Liver (tissue), 9 donors: ENCODE data around the gene ADCY2. TPM values are rescaled to one million over a fixed set of nuclear protein-coding genes. Genes with fewer than 3 reads are reported as not detected.

Source experiments
- DNase-seq: peaks from one replicate; pipeline ENCODE4 v3.0.0-alpha.2; 2017; ENCODE audit warnings: low spot score
- H3K27ac ChIP-seq, 2 donors: one replicate each; pipeline ENCODE4 v1.7.0; 2013; ENCODE audit warnings: inconsistent platforms in 2 of 2, low read length in 2 of 2, control low read depth in 1 of 2, low read depth in 1 of 2, mild to moderate bottlenecking in 1 of 2
- H3K27me3 ChIP-seq, 4 donors: one replicate each; pipeline versions ENCODE4 v1.6.1 to v1.7.0; 2013; ENCODE audit warnings: low read length in 3 of 4, inconsistent platforms in 1 of 4, mild to moderate bottlenecking in 1 of 4, moderate library complexity in 1 of 4; ENCODE audit not compliant: control insufficient read depth in 4 of 4, insufficient read depth in 4 of 4
- H3K36me3 ChIP-seq, 4 donors: one replicate each; pipeline versions ENCODE4 v1.6.1 to v1.7.0; 2013; ENCODE audit warnings: low read length in 3 of 4, mild to moderate bottlenecking in 3 of 4, low read depth in 1 of 4, moderate library complexity in 1 of 4; ENCODE audit not compliant: control insufficient read depth in 4 of 4, insufficient read depth in 3 of 4
- H3K4me1 ChIP-seq, 4 donors: one replicate each; pipeline versions ENCODE4 v1.6.1 to v1.7.0; 2013; ENCODE audit warnings: low read length in 3 of 4, mild to moderate bottlenecking in 3 of 4, moderate library complexity in 1 of 4; ENCODE audit not compliant: control insufficient read depth in 4 of 4, insufficient read depth in 4 of 4
- H3K4me3 ChIP-seq, 3 donors: one replicate each; pipeline versions ENCODE4 v1.6.1 to v1.7.0; 2013; ENCODE audit warnings: low read length in 3 of 3, control low read depth in 1 of 3, low read depth in 1 of 3, mild to moderate bottlenecking in 1 of 3
- H3K9ac ChIP-seq, 2 donors: one replicate each; pipeline ENCODE4 v1.7.0; 2013; ENCODE audit warnings: low read length in 2 of 2, mild to moderate bottlenecking in 2 of 2, moderate library complexity in 2 of 2, control low read depth in 1 of 2, low read depth in 1 of 2
- H3K9me3 ChIP-seq, 4 donors: one replicate each; pipeline versions ENCODE4 v1.6.1 to v1.7.0; 2013; ENCODE audit warnings: low read length in 3 of 4; ENCODE audit not compliant: control insufficient read depth in 4 of 4
- ATF3 ChIP-seq: IDR thresholded peaks from 2 replicates; pipeline ENCODE4 v1.6.1; 2016; ENCODE audit warnings: antibody characterized with exemption
- CTCF ChIP-seq: fragments of 150-350 bp; IDR thresholded peaks from 2 replicates; pipeline ENCODE4 v1.5.1; 2017; ENCODE audit warnings: improper control_type of control experiment, low read depth, low read length; ENCODE audit not compliant: missing input control
- EGR1 ChIP-seq, 2 donors: IDR thresholded peaks; 2 replicates each; pipeline ENCODE4 v1.6.1; 2016 to 2018; ENCODE audit warnings: antibody characterized with exemption in 2 of 2, low read depth in 2 of 2
- FOXA1 ChIP-seq: IDR thresholded peaks from 2 replicates; pipeline ENCODE4 v1.6.1; 2016; ENCODE audit warnings: antibody characterized with exemption
- FOXA2 ChIP-seq: IDR thresholded peaks from 2 replicates; pipeline ENCODE4 v1.6.1; 2016; ENCODE audit warnings: antibody characterized with exemption
- GABPA ChIP-seq, 2 donors: IDR thresholded peaks in 1 of 2; conservative IDR thresholded peaks in 1 of 2; 2 replicates each; pipeline ENCODE4 v1.6.1; 2016; ENCODE audit warnings: antibody characterized with exemption in 2 of 2, mild to moderate bottlenecking in 1 of 2, moderate library complexity in 1 of 2
- HNF4A ChIP-seq, 2 donors: conservative IDR thresholded peaks; 2 replicates each; pipeline ENCODE4 v1.6.1; 2016; ENCODE audit warnings: antibody characterized with exemption in 2 of 2, mild to moderate bottlenecking in 2 of 2
- HNF4G ChIP-seq: IDR thresholded peaks from 2 replicates; pipeline ENCODE4 v1.6.1; 2016; ENCODE audit warnings: antibody characterized with exemption
- JUND ChIP-seq, 2 donors: IDR thresholded peaks; 2 replicates each; pipeline ENCODE4 v1.6.1; 2016; ENCODE audit warnings: antibody characterized with exemption in 2 of 2
- NR2F2 ChIP-seq: IDR thresholded peaks from 2 replicates; pipeline ENCODE4 v1.6.1; 2016; ENCODE audit warnings: antibody characterized with exemption
- RAD21 ChIP-seq, 2 donors: IDR thresholded peaks; 2 replicates each; pipeline ENCODE4 v1.6.1; 2016; ENCODE audit warnings: antibody characterized with exemption in 2 of 2, mild to moderate bottlenecking in 2 of 2
- RXRA ChIP-seq, 2 donors: IDR thresholded peaks; 2 replicates each; pipeline ENCODE4 v1.6.1; 2017 to 2018; ENCODE audit warnings: antibody characterized with exemption in 2 of 2, mild to moderate bottlenecking in 1 of 2
- SP1 ChIP-seq: IDR thresholded peaks from 2 replicates; pipeline ENCODE4 v1.6.1; 2018; ENCODE audit warnings: antibody characterized with exemption, mild to moderate bottlenecking
- TAF1 ChIP-seq: conservative IDR thresholded peaks from 2 replicates; pipeline ENCODE4 v1.6.1; 2016; ENCODE audit warnings: antibody characterized with exemption, mild to moderate bottlenecking
- YY1 ChIP-seq: IDR thresholded peaks from 2 replicates; pipeline ENCODE4 v1.6.1; 2016; ENCODE audit warnings: antibody characterized with exemption, mild to moderate bottlenecking
- ZBTB33 ChIP-seq: IDR thresholded peaks from 2 replicates; pipeline ENCODE4 v1.6.1; 2016; ENCODE audit warnings: antibody characterized with exemption
- WGBS: extraction: QIAGEN DNeasy Blood & Tissue Kit; methylation state at CpG from one replicate; pipeline ENCODE4 v1.1.7; 2013; 5-methylcytosine and 5-hydroxymethylcytosine counted together
- polyA plus RNA-seq, 2 donors: library from polyadenylated mRNA; stranded (reverse) in 1 of 2; unstranded in 1 of 2; fragments of 200-250 nt in 1 of 2; fragments of >200 nt in 1 of 2; fragmentation: Nextera tagmentation in 1 of 2; extraction: Ambion mirVana in 1 of 2; gene quantifications; one replicate each; pipeline versions ENCODE4 v1.2.1 to v1.2.3, GENCODE V29; 2013 to 2015
- total RNA-seq, 2 donors: library from RNA; depleted of rRNA; stranded (reverse); fragments of >200 nt; gene quantifications; one replicate each; pipeline ENCODE4 v1.2.3, GENCODE V29; 2014
- TF ChIP-seq, protein P1 (sequence below): IDR thresholded peaks from 2 replicates; pipeline ENCODE4 v1.6.1; 2016; ENCODE audit warnings: antibody characterized with exemption, mild to moderate bottlenecking
- TF ChIP-seq, protein P2 (sequence below): IDR thresholded peaks from 2 replicates; pipeline ENCODE4 v1.6.1; 2016; ENCODE audit warnings: antibody characterized with exemption
- donor health status: healthy.
- donor health status: healthy.
- donor health status: healthy.
- donor health status: healthy.
- donor health status: healthy.

ADCY2 gene
- total and polyA plus RNA-seq, 4 donors: not detected

DNA sequence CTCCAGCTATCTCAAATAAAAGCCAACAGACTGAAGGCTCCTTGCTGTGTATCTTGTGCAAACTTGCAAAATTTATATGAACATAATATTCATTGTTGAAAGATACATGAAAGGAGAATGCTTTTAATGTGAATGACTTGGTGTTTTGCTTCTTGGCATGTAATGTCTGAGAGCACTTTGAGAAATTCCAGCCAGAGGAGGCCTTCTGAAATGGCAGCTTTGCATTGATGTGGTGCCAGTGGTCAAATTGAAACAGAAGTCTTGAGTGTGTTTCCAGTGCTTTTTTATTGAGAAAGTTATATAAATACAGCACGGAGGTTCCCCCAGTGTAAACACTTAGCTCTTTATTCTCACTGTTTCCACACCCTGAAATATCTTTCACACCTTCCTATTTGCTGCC, 182.1 kb downstream of the ADCY2 start:
- TF ChIP-seq HNF4A (conservative IDR thresholded peaks at IDR 0.05) (no peak), HNF4G (no peak), FOXA1 (no peak), YY1 (no peak), RAD21 (IDR thresholded peaks at IDR 0.05) (no peak), ZBTB33 (no peak), SP1 (no peak), EGR1 (IDR thresholded peaks at IDR 0.05; ENCODE audit: low read depth in 2 of 2) (no peak), GABPA (IDR thresholded peaks at IDR 0.05 in 1 of 2, conservative IDR thresholded peaks at IDR 0.05 in 1 of 2) (no peak), CTCF (no peak), TAF1 (no peak), JUND (IDR thresholded peaks at IDR 0.05) (no peak), RXRA (IDR thresholded peaks at IDR 0.05) (no peak), NR2F2 (no peak), ATF3 (no peak), FOXA2 (no peak)
- TF ChIP-seq, protein P1, sequence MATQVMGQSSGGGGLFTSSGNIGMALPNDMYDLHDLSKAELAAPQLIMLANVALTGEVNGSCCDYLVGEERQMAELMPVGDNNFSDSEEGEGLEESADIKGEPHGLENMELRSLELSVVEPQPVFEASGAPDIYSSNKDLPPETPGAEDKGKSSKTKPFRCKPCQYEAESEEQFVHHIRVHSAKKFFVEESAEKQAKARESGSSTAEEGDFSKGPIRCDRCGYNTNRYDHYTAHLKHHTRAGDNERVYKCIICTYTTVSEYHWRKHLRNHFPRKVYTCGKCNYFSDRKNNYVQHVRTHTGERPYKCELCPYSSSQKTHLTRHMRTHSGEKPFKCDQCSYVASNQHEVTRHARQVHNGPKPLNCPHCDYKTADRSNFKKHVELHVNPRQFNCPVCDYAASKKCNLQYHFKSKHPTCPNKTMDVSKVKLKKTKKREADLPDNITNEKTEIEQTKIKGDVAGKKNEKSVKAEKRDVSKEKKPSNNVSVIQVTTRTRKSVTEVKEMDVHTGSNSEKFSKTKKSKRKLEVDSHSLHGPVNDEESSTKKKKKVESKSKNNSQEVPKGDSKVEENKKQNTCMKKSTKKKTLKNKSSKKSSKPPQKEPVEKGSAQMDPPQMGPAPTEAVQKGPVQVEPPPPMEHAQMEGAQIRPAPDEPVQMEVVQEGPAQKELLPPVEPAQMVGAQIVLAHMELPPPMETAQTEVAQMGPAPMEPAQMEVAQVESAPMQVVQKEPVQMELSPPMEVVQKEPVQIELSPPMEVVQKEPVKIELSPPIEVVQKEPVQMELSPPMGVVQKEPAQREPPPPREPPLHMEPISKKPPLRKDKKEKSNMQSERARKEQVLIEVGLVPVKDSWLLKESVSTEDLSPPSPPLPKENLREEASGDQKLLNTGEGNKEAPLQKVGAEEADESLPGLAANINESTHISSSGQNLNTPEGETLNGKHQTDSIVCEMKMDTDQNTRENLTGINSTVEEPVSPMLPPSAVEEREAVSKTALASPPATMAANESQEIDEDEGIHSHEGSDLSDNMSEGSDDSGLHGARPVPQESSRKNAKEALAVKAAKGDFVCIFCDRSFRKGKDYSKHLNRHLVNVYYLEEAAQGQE: no peak
- TF ChIP-seq, protein P2, sequence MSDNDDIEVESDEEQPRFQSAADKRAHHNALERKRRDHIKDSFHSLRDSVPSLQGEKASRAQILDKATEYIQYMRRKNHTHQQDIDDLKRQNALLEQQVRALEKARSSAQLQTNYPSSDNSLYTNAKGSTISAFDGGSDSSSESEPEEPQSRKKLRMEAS: no peak
- WGBS: 54% methylated on average over 1 of the region's 1 CpG
- Histone ChIP-seq H3K36me3 (no peaks in the 10 kb centered on the region), H3K9me3 (no peaks in the 10 kb centered on the region), H3K4me3 (no peak overlapping the region), H3K27ac (no peak overlapping the region), H3K9ac (no peak overlapping the region), H3K4me1 (no peaks in the 10 kb centered on the region), H3K27me3 (peaks cover 0 to 4% (median 0%) of the 10 kb centered on the region in 4 donors)
- DNase-seq: no peak
